Measurements from ENCODE around the gene DYNC1LI1. TPM values are rescaled to one million over a fixed set of nuclear protein-coding genes. Genes with fewer than 3 reads are reported as not detected.

The DYNC1LI1 gene
- total RNA-seq, 1 donor from 2014 or later = 81.7 TPM

Small RNA genes lying within 50 kb of the gene (microRNA-seq; reads per million reads assigned to microRNA genes)
- gene MIR548AY (ENCODE audit: unreplicated experiment) = 0.90 reads per million, percentile 9 among the genes with 10 or more reads in this experiment

Other genes starting within 250 kb of the DYNC1LI1 start
- gene CMTM7, start 179.0 kb downstream of the DYNC1LI1 start, total RNA-seq (ENCODE audit: unreplicated experiment) = 54.4 TPM
- gene CMTM6, start 68.0 kb downstream of the DYNC1LI1 start, total RNA-seq (ENCODE audit: unreplicated experiment) = 59.9 TPM
- gene CNOT10, start 114.3 kb upstream of the DYNC1LI1 start, total RNA-seq (ENCODE audit: unreplicated experiment) = 42.1 TPM
- gene TRIM71, start 247.1 kb upstream of the DYNC1LI1 start, total RNA-seq (ENCODE audit: unreplicated experiment) = 74.0 TPM

All from endothelial cell (in vitro differentiated cells).